ENCODE data around the gene IL31RA.

Gene IL31RA

GRCh38 chr5:55856516-55857246 lies 5.5 kb downstream of the IL31RA start:
- TF ChIP-seq TAF1 (IDR thresholded peaks at IDR 0.05; ENCODE audit: borderline replicate concordance, insufficient read depth, low read length) (no peak), SIN3A (IDR thresholded peaks at IDR 0.05; ENCODE audit: borderline replicate concordance, insufficient read depth, low read length) (no peak), POLR2AphosphoS5 (IDR thresholded peaks at IDR 0.05; ENCODE audit: low read depth, low read length) (no peak), FOXP2 (optimal IDR thresholded peaks at IDR 0.05; ENCODE audit: borderline replicate concordance, extremely low read depth, extremely low read length, insufficient read depth) (no peak), REST (IDR thresholded peaks at IDR 0.05; ENCODE audit: insufficient read depth in 1 of 2, low read depth in 2 of 2, low read length in 2 of 2) (no peak)

GRCh38 chr5:55857247-55857640 lies 6.1 kb downstream of the IL31RA start:
- TF ChIP-seq POLR2AphosphoS5 (IDR thresholded peaks at IDR 0.05; ENCODE audit: low read depth, low read length) (no peak), FOXP2 (optimal IDR thresholded peaks at IDR 0.05; ENCODE audit: borderline replicate concordance, extremely low read depth, extremely low read length, insufficient read depth) (no peak), REST (IDR thresholded peaks at IDR 0.05; ENCODE audit: insufficient read depth in 1 of 2, low read depth in 2 of 2, low read length in 2 of 2) (no peak), TAF1 (IDR thresholded peaks at IDR 0.05; ENCODE audit: borderline replicate concordance, insufficient read depth, low read length) (no peak), SIN3A (IDR thresholded peaks at IDR 0.05; ENCODE audit: borderline replicate concordance, insufficient read depth, low read length) (no peak)

GRCh38 chr5:55858104-55858503 lies 6.9 kb downstream of the IL31RA start:
- no peak for TF ChIP-seq REST (IDR thresholded peaks at IDR 0.05; ENCODE audit: insufficient read depth in 1 of 2, low read depth in 2 of 2, low read length in 2 of 2)
- TF ChIP-seq TAF1 (IDR thresholded peaks at IDR 0.05; ENCODE audit: borderline replicate concordance, insufficient read depth, low read length): no peak
- TF ChIP-seq FOXP2 (optimal IDR thresholded peaks at IDR 0.05; ENCODE audit: borderline replicate concordance, extremely low read depth, extremely low read length, insufficient read depth): no peak
- TF ChIP-seq POLR2AphosphoS5 (IDR thresholded peaks at IDR 0.05; ENCODE audit: low read depth, low read length): no peak
- TF ChIP-seq SIN3A (IDR thresholded peaks at IDR 0.05; ENCODE audit: borderline replicate concordance, insufficient read depth, low read length): no peak

GRCh38 chr5:55860288-55860687 lies 9.1 kb downstream of the IL31RA start:
- TF ChIP-seq TAF1 (IDR thresholded peaks at IDR 0.05; ENCODE audit: borderline replicate concordance, insufficient read depth, low read length) (no peak), POLR2AphosphoS5 (IDR thresholded peaks at IDR 0.05; ENCODE audit: low read depth, low read length) (no peak)

GRCh38 chr5:55860709-55861108 lies 9.6 kb downstream of the IL31RA start:
- TF ChIP-seq REST (IDR thresholded peaks at IDR 0.05; ENCODE audit: insufficient read depth in 1 of 2, low read depth in 2 of 2, low read length in 2 of 2) (no peak), POLR2AphosphoS5 (IDR thresholded peaks at IDR 0.05; ENCODE audit: low read depth, low read length) (no peak), TAF1 (IDR thresholded peaks at IDR 0.05; ENCODE audit: borderline replicate concordance, insufficient read depth, low read length) (no peak), FOXP2 (optimal IDR thresholded peaks at IDR 0.05; ENCODE audit: borderline replicate concordance, extremely low read depth, extremely low read length, insufficient read depth) (no peak), SIN3A (IDR thresholded peaks at IDR 0.05; ENCODE audit: borderline replicate concordance, insufficient read depth, low read length) (no peak)

All from PFSK-1 (cell line).